WTC11 (cell line): ENCODE measurements around the gene KCNB1. TPM values are rescaled to one million over a fixed set of nuclear protein-coding genes. Genes with fewer than 3 reads are reported as not detected.

Experiments used
- ATF1 ChIP-seq: sonication (generic); formaldehyde crosslinking; IDR thresholded peaks from 2 replicates; pipeline ENCODE4 v1.8.1; 2023; ENCODE audit warnings: mild to moderate bottlenecking, moderate library complexity, missing genetic modification reagents
- ATF3 ChIP-seq: sonication (generic); formaldehyde crosslinking; conservative IDR thresholded peaks from 2 replicates; pipeline ENCODE4 v1.8.1; 2022; ENCODE audit warnings: mild to moderate bottlenecking, missing genetic modification reagents
- CBFB ChIP-seq: sonication (generic); formaldehyde crosslinking; IDR thresholded peaks from 2 replicates; pipeline ENCODE4 v1.8.1; 2022; ENCODE audit warnings: mild to moderate bottlenecking, low read depth, missing genetic modification reagents
- FOXJ3 ChIP-seq: sonication (generic); formaldehyde crosslinking; IDR thresholded peaks from 2 replicates; pipeline ENCODE4 v1.9.0; 2021; ENCODE audit warnings: missing genetic modification reagents, mild to moderate bottlenecking, borderline replicate concordance
- GRHL2 ChIP-seq: fragments of 250-450 bp; sonication (Bioruptor Pico); IDR thresholded peaks from 2 replicates; pipeline ENCODE4 v1.8.0; 2022; ENCODE audit warnings: mild to moderate bottlenecking, moderate library complexity; ENCODE audit not compliant: insufficient replicate concordance, severe bottlenecking
- GTF2I ChIP-seq: fragments of 250-450 bp; sonication (Bioruptor Pico); conservative IDR thresholded peaks from 2 replicates; pipeline ENCODE4 v1.4.0; 2021; ENCODE audit warnings: mild to moderate bottlenecking
- JUN ChIP-seq: sonication (generic); formaldehyde crosslinking; IDR thresholded peaks from 2 replicates; pipeline ENCODE4 v1.8.0; 2023; ENCODE audit warnings: mild to moderate bottlenecking, missing genetic modification reagents
- NR2C2 ChIP-seq: sonication (generic); formaldehyde crosslinking; IDR thresholded peaks from 2 replicates; pipeline ENCODE4 v1.8.0; 2022; ENCODE audit warnings: mild to moderate bottlenecking, missing genetic modification reagents
- TEAD1 ChIP-seq: sonication (generic); formaldehyde crosslinking; IDR thresholded peaks from 2 replicates; pipeline ENCODE4 v1.8.0; 2022; ENCODE audit warnings: mild to moderate bottlenecking, missing genetic modification reagents
- ZNF121 ChIP-seq: sonication (generic); formaldehyde crosslinking; IDR thresholded peaks from 2 replicates; pipeline ENCODE4 v1.8.0; 2023; ENCODE audit warnings: missing genetic modification reagents
- ZNF232 ChIP-seq: sonication (generic); formaldehyde crosslinking; IDR thresholded peaks from 2 replicates; pipeline ENCODE4 v1.8.0; 2022; ENCODE audit warnings: mild to moderate bottlenecking, missing genetic modification reagents
- ZNF423 ChIP-seq: fragments of 250-450 bp; sonication (Bioruptor Pico); IDR thresholded peaks from 2 replicates; pipeline ENCODE4 v2.1.2; 2022; ENCODE audit warnings: mild to moderate bottlenecking, moderate library complexity
- ZNF671 ChIP-seq: fragments of 250-450 bp; sonication (Bioruptor Pico); IDR thresholded peaks from 2 replicates; pipeline ENCODE4 v1.8.0; 2021; ENCODE audit warnings: mild to moderate bottlenecking
- total RNA-seq: library from RNA; stranded (reverse); gene quantifications from 3 replicates; pipeline ENCODE4 v1.2.3, GENCODE V29; 2021
- TF ChIP-seq, protein P1 (sequence below): sonication (generic); formaldehyde crosslinking; IDR thresholded peaks from 2 replicates; pipeline ENCODE4 v1.8.0; 2023; ENCODE audit warnings: missing genetic modification reagents, mild to moderate bottlenecking, borderline replicate concordance
- TF ChIP-seq, protein P2 (sequence below): sonication (generic); formaldehyde crosslinking; IDR thresholded peaks from 2 replicates; pipeline ENCODE4 v1.8.1; 2023; ENCODE audit warnings: mild to moderate bottlenecking, missing genetic modification reagents, moderate library complexity
- TF ChIP-seq, protein P3 (sequence below): sonication (generic); formaldehyde crosslinking; IDR thresholded peaks from 2 replicates; pipeline ENCODE4 v1.8.0; 2022; ENCODE audit warnings: mild to moderate bottlenecking, missing genetic modification reagents
- TF ChIP-seq, protein P4 (sequence below): sonication (generic); formaldehyde crosslinking; IDR thresholded peaks from 2 replicates; pipeline ENCODE4 v1.8.0; 2022; ENCODE audit warnings: mild to moderate bottlenecking, missing genetic modification reagents
- TF ChIP-seq, protein P5 (sequence below): fragments of 250-450 bp; sonication (Bioruptor Pico); conservative IDR thresholded peaks from 2 replicates; pipeline ENCODE4 v1.9.0; 2021; ENCODE audit warnings: mild to moderate bottlenecking

The KCNB1 gene
- total RNA-seq, 1 experiment from 2014 or later, result 1.1 TPM

- TF ChIP-seq, protein P1, sequence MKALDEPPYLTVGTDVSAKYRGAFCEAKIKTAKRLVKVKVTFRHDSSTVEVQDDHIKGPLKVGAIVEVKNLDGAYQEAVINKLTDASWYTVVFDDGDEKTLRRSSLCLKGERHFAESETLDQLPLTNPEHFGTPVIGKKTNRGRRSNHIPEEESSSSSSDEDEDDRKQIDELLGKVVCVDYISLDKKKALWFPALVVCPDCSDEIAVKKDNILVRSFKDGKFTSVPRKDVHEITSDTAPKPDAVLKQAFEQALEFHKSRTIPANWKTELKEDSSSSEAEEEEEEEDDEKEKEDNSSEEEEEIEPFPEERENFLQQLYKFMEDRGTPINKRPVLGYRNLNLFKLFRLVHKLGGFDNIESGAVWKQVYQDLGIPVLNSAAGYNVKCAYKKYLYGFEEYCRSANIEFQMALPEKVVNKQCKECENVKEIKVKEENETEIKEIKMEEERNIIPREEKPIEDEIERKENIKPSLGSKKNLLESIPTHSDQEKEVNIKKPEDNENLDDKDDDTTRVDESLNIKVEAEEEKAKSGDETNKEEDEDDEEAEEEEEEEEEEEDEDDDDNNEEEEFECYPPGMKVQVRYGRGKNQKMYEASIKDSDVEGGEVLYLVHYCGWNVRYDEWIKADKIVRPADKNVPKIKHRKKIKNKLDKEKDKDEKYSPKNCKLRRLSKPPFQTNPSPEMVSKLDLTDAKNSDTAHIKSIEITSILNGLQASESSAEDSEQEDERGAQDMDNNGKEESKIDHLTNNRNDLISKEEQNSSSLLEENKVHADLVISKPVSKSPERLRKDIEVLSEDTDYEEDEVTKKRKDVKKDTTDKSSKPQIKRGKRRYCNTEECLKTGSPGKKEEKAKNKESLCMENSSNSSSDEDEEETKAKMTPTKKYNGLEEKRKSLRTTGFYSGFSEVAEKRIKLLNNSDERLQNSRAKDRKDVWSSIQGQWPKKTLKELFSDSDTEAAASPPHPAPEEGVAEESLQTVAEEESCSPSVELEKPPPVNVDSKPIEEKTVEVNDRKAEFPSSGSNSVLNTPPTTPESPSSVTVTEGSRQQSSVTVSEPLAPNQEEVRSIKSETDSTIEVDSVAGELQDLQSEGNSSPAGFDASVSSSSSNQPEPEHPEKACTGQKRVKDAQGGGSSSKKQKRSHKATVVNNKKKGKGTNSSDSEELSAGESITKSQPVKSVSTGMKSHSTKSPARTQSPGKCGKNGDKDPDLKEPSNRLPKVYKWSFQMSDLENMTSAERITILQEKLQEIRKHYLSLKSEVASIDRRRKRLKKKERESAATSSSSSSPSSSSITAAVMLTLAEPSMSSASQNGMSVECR (CRISPR knock-in tag), result no peak
- TF ChIP-seq, protein P2, sequence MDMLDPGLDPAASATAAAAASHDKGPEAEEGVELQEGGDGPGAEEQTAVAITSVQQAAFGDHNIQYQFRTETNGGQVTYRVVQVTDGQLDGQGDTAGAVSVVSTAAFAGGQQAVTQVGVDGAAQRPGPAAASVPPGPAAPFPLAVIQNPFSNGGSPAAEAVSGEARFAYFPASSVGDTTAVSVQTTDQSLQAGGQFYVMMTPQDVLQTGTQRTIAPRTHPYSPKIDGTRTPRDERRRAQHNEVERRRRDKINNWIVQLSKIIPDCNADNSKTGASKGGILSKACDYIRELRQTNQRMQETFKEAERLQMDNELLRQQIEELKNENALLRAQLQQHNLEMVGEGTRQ (CRISPR knock-in tag), result peak; percentile 18; the same call in 1 of the 2 replicates
- TF ChIP-seq, protein P3, sequence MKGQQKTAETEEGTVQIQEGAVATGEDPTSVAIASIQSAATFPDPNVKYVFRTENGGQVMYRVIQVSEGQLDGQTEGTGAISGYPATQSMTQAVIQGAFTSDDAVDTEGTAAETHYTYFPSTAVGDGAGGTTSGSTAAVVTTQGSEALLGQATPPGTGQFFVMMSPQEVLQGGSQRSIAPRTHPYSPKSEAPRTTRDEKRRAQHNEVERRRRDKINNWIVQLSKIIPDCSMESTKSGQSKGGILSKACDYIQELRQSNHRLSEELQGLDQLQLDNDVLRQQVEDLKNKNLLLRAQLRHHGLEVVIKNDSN (CRISPR knock-in tag), result peak; percentile 39; the same call in 1 of the 2 replicates
- no peak for TF ChIP-seq NR2C2 (CRISPR knock-in tag)
- no peak for TF ChIP-seq ZNF671 (CRISPR knock-in tag)
- TF ChIP-seq, protein P4, sequence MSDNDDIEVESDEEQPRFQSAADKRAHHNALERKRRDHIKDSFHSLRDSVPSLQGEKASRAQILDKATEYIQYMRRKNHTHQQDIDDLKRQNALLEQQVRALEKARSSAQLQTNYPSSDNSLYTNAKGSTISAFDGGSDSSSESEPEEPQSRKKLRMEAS (CRISPR knock-in tag), result peak; percentile 53; the same call in 1 of the 2 replicates
- TF ChIP-seq, protein P5, sequence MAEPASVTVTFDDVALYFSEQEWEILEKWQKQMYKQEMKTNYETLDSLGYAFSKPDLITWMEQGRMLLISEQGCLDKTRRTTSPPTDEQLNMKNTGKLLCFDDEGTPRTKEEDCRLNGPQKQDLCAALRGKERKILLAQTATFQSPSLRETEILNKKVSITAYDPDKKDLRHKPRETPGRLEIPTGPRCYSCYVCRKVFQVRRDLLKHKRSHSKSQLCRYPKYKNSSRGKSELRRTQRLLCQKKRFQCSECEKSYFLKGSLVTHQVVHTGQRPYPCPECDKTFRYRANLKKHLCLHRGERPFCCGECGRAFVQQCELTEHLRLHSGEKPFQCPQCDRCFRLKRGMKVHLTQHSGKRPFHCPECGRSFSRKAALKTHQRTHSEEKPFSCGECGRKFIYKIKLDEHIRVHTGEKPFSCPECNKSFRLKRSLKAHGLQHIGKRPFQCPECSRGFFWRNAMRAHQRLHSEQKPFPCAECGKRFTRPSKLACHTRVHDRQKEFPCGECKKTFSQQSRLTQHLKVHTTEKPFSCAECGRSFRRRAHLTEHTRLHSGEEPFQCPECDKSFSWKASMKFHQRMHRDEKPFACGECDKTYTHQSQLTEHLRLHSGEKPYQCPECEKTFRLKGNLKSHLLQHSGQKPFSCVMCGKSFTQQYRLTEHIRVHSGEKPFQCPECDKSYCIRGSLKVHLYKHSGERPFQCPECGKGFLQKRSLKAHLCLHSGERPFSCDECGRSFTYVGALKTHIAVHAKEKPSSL (CRISPR knock-in tag), result no peak
- no peak for TF ChIP-seq CBFB (CRISPR knock-in tag)
- 0 out of 2 replicates have a peak, but pooled peaks have one; percentile 9 for TF ChIP-seq GTF2I (CRISPR knock-in tag)
- peak; percentile 57; the same call in 1 of the 2 replicates for TF ChIP-seq ZNF423 (CRISPR knock-in tag)
- TF ChIP-seq ZNF121 (CRISPR knock-in tag), result no peak
- no peak for TF ChIP-seq TEAD1 (CRISPR knock-in tag)
- no peak for TF ChIP-seq FOXJ3
- TF ChIP-seq GRHL2 (CRISPR knock-in tag), result no peak
- TF ChIP-seq ATF1 (CRISPR knock-in tag), result no peak
- TF ChIP-seq ZNF232 (CRISPR knock-in tag), result no peak
- no peak for TF ChIP-seq JUN (CRISPR knock-in tag)
- 0 out of 2 replicates have a peak, but pooled peaks have one; percentile 60 for TF ChIP-seq ATF3 (CRISPR knock-in tag)
- TF ChIP-seq, all 79 proteins: peak for 6
These were observed 34.3 kb downstream of the KCNB1 start (continued) for GRCh38 chr20:49447946-49448809.
